GM03348 (cell line): ENCODE results near the gene UTF1.

Source experiments
- DNase-seq: peaks from one replicate; pipeline ENCODE4 v3.0.0; 2012; ENCODE audit warnings: low spot score

Gene UTF1

GRCh38 chr10:133196936-133197758 lies 32.9 kb upstream of the UTF1 start:
- DNase-seq: no peak

DNA sequence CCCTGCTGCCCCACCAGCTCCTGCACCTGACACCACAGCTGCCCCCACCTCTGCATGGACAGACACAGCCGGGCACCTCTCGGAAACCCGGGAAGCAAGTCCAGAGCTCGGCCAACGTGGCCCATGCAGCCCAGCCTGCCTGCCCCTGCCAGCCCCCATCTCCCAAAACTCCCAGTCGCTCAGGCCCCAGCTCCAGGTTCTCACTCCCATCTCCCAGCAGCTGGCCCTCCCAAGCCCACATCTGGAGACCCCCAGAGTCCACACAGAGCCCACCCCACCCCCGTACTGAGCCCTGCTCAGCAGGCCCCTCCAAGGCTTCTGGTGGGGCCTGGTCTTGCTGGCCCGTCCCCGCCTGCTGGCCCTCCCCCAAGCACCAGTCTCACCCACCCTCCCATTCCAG lies 32.2 kb upstream of the UTF1 start:
- no peak for DNase-seq

GRCh38 chr10:133198206-133198605 lies 31.8 kb upstream of the UTF1 start:
- DNase-seq: no peak

- no peak for DNase-seq
Measured at GRCh38 chr10:133198621-133199487, 31.2 kb upstream of the UTF1 start.

- DNase-seq: no peak
Measured at GRCh38 chr10:133199488-133199885, 30.5 kb upstream of the UTF1 start.

DNA sequence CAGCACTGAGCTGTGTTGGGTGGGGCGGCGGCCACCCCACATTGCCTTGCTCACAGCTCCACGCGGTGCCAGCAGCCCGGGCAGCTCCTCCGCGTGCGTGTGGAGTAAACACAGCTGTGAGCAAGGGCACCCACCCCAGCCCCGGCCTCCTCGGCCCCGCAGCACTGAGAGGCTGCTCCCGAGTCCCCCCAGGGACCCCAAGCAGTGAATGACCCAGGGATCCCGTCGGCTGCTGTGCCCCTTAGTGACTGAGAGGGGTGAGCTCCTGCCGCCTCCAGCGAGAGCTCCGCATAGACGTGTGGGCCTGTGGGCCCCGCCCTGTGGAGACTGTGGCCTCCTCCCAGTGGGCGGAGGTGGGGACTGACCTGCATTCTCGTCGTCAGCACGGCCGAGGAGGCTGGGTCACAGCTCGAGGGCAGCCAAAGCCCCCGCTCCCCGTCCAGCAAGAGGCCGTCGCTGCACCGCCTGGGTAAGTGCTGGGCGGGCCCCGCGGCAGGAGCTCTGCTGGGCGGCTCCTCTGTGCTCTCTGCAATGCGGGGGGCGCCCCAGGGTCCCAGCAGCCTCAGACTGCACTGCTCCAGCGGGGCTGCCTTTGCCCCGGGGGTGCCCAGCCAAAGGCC lies 29.9 kb upstream of the UTF1 start:
- DNase-seq: no peak

- no peak for DNase-seq
Measured at GRCh38 chr10:133200621-133201031, 29.4 kb upstream of the UTF1 start.

DNA sequence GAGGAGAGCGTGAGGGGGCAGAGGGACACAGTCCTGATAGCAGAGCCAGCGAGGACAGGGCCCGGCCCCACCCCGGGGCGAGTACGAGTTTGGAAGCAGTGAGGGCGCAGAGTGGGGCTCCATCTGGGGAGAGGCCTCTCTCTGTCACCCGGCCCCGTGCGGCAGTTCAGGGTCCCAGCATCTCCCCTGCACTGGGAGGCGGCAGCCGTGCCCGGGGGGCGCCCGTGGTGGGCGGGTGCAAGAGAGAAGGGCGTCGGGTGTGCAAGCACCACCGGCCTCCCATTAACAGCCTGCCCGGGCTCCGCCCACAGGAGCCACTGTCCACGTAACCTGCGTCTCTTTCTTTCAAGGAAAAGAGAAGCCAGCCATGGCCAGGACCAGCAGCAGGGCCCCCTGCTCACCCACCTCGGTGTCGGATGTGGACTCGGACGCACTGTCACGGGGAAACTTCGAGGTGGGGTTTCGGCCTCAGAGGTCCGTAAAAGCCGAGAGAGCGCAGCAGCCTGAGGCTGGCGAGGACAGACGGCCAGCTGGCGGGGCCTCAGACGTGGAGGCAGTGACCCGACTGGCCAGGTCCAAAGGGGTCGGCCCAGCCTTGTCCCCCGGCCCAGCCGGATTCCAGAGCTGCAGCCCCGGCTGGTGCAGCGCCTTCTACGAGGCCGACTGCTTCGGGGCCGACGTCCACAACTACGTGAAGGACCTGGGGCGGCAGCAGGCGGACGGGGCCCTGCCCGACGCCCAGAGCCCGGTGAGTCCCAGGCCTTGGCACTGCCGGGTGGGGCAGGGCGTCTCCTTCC lies 28.7 kb upstream of the UTF1 start:
- no peak for DNase-seq

- no peak for DNase-seq
Measured at GRCh38 chr10:133201948-133202725, 27.9 kb upstream of the UTF1 start.

DNA sequence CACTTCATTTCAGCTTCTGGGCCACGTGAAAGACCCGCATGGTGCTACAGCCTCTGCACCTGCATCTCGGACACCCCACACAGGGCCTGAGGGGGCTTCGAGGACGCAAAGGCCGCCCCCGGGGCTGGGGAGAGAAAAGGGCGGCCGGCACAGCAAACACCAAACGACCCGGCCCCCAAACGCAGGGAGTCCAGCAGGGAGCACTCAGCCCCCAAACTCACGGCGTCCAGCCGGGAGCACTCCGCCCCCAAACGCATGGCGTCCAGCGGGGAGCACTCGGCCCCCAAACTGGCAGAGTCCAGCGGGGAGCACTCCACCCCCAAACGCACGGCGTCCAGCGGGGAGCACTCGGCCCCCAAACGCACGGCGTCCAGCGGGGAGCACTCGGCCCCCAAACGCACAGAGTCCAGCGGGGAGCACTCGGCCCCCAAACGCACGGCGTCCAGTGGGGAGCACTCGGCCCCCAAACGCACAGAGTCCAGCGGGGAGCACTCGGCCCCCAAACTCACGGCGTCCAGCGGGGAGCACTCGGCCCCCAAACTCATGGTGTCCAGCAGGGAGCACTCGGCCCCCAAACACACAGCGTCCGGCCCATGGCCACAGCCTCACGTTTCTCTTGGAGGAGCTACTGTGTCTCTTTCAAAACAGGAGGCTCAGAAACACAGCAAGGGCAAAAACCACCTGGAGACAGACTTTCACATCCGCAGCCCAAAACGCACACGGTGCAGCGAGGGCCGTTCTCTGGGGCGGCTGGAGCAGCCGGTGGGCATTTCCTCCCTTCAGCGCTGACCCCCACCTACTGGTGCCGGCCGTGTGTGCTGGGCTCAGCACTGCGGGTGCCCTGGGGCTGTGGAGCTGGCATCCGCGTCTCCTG lies 27.0 kb upstream of the UTF1 start:
- no peak for DNase-seq

DNA sequence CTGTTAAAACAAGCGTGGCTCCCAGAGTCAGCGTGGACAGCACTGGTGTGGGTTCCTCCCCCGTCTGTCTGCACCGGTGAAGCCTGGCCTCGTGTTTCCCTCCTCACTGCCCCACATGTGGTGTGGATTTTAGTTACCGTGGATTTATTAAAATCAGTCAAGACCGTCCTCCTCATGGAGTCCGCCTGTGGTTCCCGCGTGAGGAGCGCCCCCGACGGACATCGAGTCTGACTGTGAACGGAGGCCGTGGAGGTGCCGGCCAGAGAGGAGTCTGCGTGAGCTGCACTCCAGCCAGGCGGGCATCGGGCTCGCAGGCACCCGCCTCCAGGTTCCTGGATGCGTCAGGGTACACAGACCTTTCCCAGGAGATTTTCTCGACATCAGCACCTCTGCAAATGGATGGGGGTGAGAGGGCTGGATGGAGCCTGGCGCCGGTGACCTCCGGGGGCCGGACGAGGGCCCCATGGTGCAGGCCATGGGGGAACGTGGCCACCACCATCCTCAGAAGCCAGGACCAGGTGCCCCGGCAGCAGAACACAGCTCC lies 26.3 kb upstream of the UTF1 start:
- no peak for DNase-seq

DNA sequence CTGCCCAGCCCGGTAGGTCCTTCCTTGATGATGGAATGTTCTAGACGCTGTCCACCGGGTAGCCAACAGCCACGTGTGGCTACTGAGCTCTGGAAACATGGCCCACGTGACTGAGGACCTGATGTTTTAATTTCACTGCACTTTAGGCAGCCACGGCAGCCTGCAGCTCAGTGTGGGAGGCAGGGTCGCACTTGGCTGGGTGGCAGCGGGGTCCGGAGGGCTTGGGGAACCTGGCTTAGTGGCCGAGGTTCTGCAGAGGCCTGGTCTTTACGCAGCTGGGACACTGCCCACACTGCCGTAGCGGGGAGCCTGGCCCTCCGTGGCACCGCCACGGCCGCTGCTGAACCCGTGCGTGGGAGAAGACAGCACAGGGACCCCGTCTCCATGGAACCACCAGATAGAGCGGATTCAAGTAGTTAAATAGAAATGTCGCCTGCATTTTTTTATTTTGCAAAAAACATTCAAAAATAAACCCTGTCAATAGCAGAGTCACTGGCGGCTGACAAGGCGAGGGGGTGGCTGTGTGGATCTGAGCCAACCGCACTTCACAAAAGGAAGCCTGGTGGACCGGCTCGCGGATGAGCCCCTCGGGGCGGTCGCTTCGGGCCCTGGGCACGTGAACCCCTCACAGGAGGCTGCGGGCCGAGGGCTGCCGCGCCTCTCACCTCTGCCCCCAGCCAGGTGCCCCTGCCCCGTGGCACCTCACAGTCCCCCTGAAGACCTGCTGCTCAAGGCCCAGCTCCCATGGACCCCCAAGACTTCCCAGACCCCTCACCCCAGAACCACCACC lies 25.6 kb upstream of the UTF1 start:
- no peak for DNase-seq

- no peak for DNase-seq
Measured at GRCh38 chr10:133205146-133205545, 24.9 kb upstream of the UTF1 start.

GRCh38 chr10:133206356-133207040 lies 23.5 kb upstream of the UTF1 start:
- DNase-seq: no peak

DNA sequence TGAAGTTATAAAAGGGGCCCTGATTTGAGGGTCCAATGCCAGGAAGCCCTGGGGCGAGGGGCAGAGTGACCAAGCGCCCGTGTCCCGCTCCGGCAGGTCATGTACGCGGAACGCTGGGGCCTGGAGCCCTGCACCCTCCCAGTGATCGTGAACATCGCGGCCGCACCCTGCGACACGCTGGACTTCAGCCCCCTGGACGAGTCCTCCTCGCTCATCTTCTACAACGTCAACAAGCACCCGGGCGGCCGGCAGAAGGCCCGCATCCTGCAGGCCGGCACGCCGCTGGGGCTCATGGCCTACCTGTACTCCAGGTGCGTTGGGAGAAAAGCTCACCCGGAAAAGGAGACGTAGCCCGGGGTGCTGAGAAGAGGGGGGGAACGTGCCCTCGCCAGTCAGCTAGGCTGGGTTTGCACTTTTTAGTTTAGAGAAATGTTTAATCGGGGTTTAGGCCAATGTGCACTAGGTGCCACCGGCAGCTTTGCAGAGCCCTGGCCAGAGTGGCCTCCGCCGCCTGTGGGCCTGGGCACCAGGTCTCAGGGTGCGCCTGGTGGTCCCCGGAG lies 22.9 kb upstream of the UTF1 start:
- no peak for DNase-seq

- no peak for DNase-seq
Measured at GRCh38 chr10:133207627-133208026, 22.4 kb upstream of the UTF1 start.

DNA sequence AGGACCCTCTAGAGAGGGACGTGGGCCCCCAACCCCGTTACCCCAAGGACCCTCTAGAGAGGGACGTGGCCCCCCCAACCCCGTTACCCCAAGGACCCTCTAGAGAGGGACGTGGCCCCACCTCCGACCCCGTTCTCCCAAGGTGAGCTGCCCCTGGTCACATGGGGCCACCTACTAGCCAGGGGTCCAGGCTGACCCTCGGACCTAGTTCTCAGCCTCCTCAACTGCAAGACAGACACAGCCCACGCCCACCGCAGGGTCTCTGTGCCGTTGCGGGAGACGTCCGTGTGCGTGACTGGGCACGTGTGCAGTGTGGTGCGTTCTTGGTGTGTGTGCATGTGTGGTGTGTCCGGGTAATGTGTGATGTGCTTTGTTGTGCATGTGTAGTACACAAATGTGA lies 21.6 kb upstream of the UTF1 start:
- DNase-seq: no peak

DNA sequence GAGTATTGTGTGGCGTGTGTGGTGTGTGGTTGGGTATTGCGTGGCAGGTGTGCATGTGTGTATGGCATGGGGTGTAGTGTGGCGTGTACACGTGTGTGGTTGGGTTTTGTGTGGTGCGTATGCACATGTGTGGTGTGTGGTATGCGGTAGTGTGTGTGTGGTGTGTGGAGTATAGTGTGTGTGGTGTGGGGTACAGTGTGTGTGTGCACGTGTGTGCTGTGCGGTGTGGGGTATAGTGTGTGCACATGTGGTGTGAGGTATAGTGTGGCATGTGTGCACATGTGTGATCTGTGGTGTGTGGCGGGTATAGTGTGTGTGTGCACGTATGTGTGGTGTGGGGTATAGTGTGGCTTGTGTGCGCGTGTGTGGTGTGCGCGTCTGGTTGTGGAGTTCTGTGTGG lies 20.9 kb upstream of the UTF1 start:
- no peak for DNase-seq
